ENCODE data around the gene PHYHD1.
A peak's percentile ranks its signal among the peaks of the same experiment; 100 is the strongest.

DNA sequence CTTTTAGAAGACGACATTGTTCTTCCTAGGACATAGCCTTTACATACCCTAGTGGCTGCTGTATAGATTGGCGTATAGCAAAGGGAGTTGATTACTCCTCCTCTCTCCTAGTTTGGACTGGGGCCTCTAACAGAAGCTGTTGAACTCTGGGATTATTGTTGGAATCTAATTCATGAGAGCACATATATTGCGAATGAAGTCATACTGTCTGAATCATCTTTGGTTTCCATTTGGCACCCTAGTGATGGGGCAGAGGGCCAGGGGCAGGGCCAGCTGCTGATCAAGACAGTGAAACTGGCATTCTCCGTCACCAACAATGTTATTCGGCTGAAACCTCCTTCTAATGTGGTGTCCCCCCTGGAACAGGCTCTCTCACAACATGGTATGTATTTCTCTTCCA lies 67.0 kb downstream of the PHYHD1 start:
- TF ChIP-seq, protein P1, sequence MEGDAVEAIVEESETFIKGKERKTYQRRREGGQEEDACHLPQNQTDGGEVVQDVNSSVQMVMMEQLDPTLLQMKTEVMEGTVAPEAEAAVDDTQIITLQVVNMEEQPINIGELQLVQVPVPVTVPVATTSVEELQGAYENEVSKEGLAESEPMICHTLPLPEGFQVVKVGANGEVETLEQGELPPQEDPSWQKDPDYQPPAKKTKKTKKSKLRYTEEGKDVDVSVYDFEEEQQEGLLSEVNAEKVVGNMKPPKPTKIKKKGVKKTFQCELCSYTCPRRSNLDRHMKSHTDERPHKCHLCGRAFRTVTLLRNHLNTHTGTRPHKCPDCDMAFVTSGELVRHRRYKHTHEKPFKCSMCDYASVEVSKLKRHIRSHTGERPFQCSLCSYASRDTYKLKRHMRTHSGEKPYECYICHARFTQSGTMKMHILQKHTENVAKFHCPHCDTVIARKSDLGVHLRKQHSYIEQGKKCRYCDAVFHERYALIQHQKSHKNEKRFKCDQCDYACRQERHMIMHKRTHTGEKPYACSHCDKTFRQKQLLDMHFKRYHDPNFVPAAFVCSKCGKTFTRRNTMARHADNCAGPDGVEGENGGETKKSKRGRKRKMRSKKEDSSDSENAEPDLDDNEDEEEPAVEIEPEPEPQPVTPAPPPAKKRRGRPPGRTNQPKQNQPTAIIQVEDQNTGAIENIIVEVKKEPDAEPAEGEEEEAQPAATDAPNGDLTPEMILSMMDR (conservative IDR thresholded peaks at IDR 0.05; ENCODE audit: low read depth, low read length): 0 out of 2 replicates have a peak, but pooled peaks have one; percentile 6
- TF ChIP-seq NFE2L2 (IDR thresholded peaks at IDR 0.05; ENCODE audit: low read depth, low read length): no peak
- TF ChIP-seq, protein P2, sequence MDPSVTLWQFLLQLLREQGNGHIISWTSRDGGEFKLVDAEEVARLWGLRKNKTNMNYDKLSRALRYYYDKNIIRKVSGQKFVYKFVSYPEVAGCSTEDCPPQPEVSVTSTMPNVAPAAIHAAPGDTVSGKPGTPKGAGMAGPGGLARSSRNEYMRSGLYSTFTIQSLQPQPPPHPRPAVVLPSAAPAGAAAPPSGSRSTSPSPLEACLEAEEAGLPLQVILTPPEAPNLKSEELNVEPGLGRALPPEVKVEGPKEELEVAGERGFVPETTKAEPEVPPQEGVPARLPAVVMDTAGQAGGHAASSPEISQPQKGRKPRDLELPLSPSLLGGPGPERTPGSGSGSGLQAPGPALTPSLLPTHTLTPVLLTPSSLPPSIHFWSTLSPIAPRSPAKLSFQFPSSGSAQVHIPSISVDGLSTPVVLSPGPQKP (IDR thresholded peaks at IDR 0.05; ENCODE audit: borderline replicate concordance, low read depth, low read length): no peak
- TF ChIP-seq RCOR1 (IDR thresholded peaks at IDR 0.05; ENCODE audit: insufficient replicate concordance, low read length): no peak
- no peak for TF ChIP-seq BHLHE40 (IDR thresholded peaks at IDR 0.05; ENCODE audit: low read depth, low read length)
- TF ChIP-seq, protein P3, sequence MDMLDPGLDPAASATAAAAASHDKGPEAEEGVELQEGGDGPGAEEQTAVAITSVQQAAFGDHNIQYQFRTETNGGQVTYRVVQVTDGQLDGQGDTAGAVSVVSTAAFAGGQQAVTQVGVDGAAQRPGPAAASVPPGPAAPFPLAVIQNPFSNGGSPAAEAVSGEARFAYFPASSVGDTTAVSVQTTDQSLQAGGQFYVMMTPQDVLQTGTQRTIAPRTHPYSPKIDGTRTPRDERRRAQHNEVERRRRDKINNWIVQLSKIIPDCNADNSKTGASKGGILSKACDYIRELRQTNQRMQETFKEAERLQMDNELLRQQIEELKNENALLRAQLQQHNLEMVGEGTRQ (IDR thresholded peaks at IDR 0.05; ENCODE audit: low read depth, low read length): no peak
- TF ChIP-seq MAZ (IDR thresholded peaks at IDR 0.05; ENCODE audit: borderline replicate concordance, low read depth, low read length): no peak
- no peak for TF ChIP-seq SMC3 (IDR thresholded peaks at IDR 0.05; ENCODE audit: low read depth, low read length)
- no peak for TF ChIP-seq RAD21 (IDR thresholded peaks at IDR 0.05; ENCODE audit: low read length)
- TF ChIP-seq POLR2A (IDR thresholded peaks at IDR 0.05; ENCODE audit: low read depth, low read length): no peak
- 0 out of 2 replicates have a peak, but pooled peaks have one; percentile 28 for TF ChIP-seq FOS (IDR thresholded peaks at IDR 0.05; ENCODE audit: low read depth, low read length)
- TF ChIP-seq RFX5 (IDR thresholded peaks at IDR 0.05; ENCODE audit: low read depth, low read length): no peak
- TF ChIP-seq MXI1 (IDR thresholded peaks at IDR 0.05; ENCODE audit: borderline replicate concordance, low read depth, low read length): no peak
